HEK293 (cell line): ENCODE measurements around the gene LGALS13.
A peak's percentile ranks its signal among the peaks of the same experiment; 100 is the strongest.

Source experiments
- CTCF ChIA-PET: fragments of 350-600 bp; formaldehyde crosslinking; extraction: SDS; loops from one replicate; lab custom pipeline; 2021; ENCODE audit warnings: antibody characterized with exemption; lab: Yijun Ruan, JAX
- POLR2A ChIA-PET: fragments of 300-600 bp; formaldehyde crosslinking; extraction: SDS; loops from one replicate; lab custom pipeline; 2020; ENCODE audit warnings: antibody characterized with exemption, inconsistent platforms; lab: Yijun Ruan, JAX
- H3K27ac ChIP-seq: fragments of 200-500 bp; sonication (Bioruptor generic); 2 replicates; pipeline ENCODE4 v1.5.1; 2014; ENCODE audit warnings: low read depth, low read length, control low read depth, inconsistent platforms; ENCODE audit errors: extremely low read depth
- H3K36me3 ChIP-seq, 2 experiments: fragments of 200-500 bp in 1 of 2; sonication (Bioruptor generic) in 1 of 2; 1 replicate in 1 of 2; 2 replicates in 1 of 2; pipeline ENCODE4 v1.5.1; 2014 to 2017; ENCODE audit warnings: inconsistent platforms in 2 of 2, low read length in 2 of 2; ENCODE audit not compliant: control insufficient read depth in 2 of 2, insufficient read depth in 1 of 2
- H3K4me1 ChIP-seq: fragments of 200-500 bp; sonication (Bioruptor generic); 2 replicates; pipeline ENCODE4 v1.5.1; 2014; ENCODE audit warnings: mild to moderate bottlenecking, low read length, inconsistent platforms; ENCODE audit not compliant: control insufficient read depth, insufficient read depth
- H3K4me3 ChIP-seq: 2 replicates; pipeline ENCODE4 v1.5.1; 2011; ENCODE audit warnings: low read depth, mild to moderate bottlenecking, control low read depth, low read length, moderate library complexity
- H3K9me3 ChIP-seq: fragments of 200-500 bp; sonication (Bioruptor generic); 2 replicates; pipeline ENCODE4 v1.5.1; 2014; ENCODE audit warnings: low read depth, low read length, inconsistent platforms; ENCODE audit not compliant: control insufficient read depth, insufficient read depth
- SETDB1 ChIP-seq: IDR thresholded peaks from one replicate; pipeline ENCODE4 v1.6.1; 2017; ENCODE audit warnings: mild to moderate bottlenecking, low read length, moderate library complexity, mixed read lengths; ENCODE audit not compliant: insufficient read length
- ZNF157 ChIP-seq: fragments of 450-650 bp; formaldehyde crosslinking; IDR thresholded peaks from 2 replicates; pipeline ENCODE4 v1.5.1; 2016; ENCODE audit warnings: missing biosample characterization, missing genetic modification characterization
- ZNF274 ChIP-seq, 2 experiments: fragments of 200-500 bp in 1 of 2; fragments of 450-650 bp in 1 of 2; sonication (Bioruptor generic) in 1 of 2; formaldehyde crosslinking in 1 of 2; IDR thresholded peaks; 2 replicates each; pipeline versions ENCODE4 v1.5.1 to v1.6.1; 2014 to 2016; ENCODE audit warnings: borderline replicate concordance in 1 of 2, inconsistent platforms in 1 of 2, low read length in 1 of 2, missing biosample characterization in 1 of 2, missing genetic modification characterization in 1 of 2
- ZNF707 ChIP-seq: fragments of 450-650 bp; formaldehyde crosslinking; IDR thresholded peaks from 2 replicates; pipeline ENCODE4 v1.5.1; 2016; ENCODE audit warnings: missing biosample characterization, missing genetic modification characterization
- TF ChIP-seq, protein P1 (sequence below): fragments of 450-650 bp; formaldehyde crosslinking; IDR thresholded peaks from 2 replicates; pipeline ENCODE4 v1.5.1; 2016; ENCODE audit warnings: missing biosample characterization, missing genetic modification characterization
- TF ChIP-seq, protein P2 (sequence below): fragments of 450-650 bp; formaldehyde crosslinking; IDR thresholded peaks from 2 replicates; pipeline ENCODE4 v1.5.1; 2016; ENCODE audit warnings: missing biosample characterization, missing genetic modification characterization

Gene LGALS13

DNA sequence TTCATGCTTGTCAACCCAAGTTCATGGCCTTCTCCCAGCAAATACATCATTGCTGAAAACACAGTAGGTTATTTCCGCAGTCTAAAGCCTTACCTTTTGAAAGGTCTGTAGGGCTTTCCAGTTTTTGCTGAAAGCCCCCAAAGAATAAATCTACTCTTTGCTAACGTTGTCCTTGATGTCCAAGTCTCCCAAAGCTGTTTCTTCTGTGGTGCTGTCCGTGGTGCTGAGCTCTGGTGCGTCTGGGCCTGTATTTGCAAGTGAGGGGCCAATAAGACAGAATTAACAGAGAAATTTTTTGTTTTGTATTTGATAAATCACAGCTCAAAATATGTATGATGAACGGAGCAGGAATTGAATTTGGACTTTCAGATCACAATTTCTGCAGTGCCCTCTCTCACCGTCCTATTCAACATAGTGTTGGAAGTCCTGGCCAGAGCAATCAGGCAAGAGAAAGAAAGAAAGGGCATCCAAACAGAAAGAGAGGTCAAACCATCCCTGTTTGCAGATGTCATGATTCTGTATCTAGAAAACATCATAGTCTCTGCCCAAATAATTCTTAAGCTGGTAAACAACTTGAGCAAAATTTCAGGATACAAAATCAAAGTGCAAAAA is 43.6 kb downstream of the LGALS13 start:
- Histone ChIP-seq H3K36me3 (no peaks in the 10 kb centered on the region), H3K4me3 (no peak overlapping the region), H3K4me1 (no peaks in the 10 kb centered on the region), H3K9me3 (peaks cover 9% of the 10 kb centered on the region), H3K27ac (no peak overlapping the region)
- TF ChIP-seq, protein P1, sequence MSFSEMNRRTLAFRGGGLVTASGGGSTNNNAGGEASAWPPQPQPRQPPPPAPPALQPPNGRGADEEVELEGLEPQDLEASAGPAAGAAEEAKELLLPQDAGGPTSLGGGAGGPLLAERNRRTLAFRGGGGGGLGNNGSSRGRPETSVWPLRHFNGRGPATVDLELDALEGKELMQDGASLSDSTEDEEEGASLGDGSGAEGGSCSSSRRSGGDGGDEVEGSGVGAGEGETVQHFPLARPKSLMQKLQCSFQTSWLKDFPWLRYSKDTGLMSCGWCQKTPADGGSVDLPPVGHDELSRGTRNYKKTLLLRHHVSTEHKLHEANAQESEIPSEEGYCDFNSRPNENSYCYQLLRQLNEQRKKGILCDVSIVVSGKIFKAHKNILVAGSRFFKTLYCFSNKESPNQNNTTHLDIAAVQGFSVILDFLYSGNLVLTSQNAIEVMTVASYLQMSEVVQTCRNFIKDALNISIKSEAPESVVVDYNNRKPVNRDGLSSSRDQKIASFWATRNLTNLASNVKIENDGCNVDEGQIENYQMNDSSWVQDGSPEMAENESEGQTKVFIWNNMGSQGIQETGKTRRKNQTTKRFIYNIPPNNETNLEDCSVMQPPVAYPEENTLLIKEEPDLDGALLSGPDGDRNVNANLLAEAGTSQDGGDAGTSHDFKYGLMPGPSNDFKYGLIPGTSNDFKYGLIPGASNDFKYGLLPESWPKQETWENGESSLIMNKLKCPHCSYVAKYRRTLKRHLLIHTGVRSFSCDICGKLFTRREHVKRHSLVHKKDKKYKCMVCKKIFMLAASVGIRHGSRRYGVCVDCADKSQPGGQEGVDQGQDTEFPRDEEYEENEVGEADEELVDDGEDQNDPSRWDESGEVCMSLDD (tag by site-specific recombination), result no peak
- TF ChIP-seq, protein P2, sequence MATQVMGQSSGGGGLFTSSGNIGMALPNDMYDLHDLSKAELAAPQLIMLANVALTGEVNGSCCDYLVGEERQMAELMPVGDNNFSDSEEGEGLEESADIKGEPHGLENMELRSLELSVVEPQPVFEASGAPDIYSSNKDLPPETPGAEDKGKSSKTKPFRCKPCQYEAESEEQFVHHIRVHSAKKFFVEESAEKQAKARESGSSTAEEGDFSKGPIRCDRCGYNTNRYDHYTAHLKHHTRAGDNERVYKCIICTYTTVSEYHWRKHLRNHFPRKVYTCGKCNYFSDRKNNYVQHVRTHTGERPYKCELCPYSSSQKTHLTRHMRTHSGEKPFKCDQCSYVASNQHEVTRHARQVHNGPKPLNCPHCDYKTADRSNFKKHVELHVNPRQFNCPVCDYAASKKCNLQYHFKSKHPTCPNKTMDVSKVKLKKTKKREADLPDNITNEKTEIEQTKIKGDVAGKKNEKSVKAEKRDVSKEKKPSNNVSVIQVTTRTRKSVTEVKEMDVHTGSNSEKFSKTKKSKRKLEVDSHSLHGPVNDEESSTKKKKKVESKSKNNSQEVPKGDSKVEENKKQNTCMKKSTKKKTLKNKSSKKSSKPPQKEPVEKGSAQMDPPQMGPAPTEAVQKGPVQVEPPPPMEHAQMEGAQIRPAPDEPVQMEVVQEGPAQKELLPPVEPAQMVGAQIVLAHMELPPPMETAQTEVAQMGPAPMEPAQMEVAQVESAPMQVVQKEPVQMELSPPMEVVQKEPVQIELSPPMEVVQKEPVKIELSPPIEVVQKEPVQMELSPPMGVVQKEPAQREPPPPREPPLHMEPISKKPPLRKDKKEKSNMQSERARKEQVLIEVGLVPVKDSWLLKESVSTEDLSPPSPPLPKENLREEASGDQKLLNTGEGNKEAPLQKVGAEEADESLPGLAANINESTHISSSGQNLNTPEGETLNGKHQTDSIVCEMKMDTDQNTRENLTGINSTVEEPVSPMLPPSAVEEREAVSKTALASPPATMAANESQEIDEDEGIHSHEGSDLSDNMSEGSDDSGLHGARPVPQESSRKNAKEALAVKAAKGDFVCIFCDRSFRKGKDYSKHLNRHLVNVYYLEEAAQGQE (tag by site-specific recombination), result peak; percentile 98
- ChIA-PET CTCF (interaction anchor here (0.6 to 1.2 kb wide), 2 partner anchors 122 to 153 kb away, joined by 3 to 4 read pairs; no protein-coding TSS in a partner anchor), POLR2A (no interaction called here)

DNA sequence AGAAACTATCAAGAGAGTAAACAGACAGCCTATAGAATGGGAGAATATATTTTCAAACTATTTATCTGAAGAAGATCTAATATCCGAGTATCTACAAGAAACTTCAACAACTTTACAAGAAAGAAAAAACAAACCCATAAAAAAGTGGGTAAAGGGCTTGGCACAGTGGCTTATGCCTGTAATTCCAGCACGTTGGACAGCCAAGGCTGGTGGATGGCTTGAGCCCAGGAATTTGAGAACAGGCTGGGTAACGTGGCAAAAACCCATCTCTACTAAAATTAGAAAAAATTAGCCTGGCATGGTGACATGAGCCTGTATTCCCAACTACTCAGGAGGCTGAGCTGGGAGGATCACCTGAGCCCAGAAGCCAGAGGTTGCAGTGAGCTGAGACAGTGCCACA is 45.6 kb downstream of the LGALS13 start:
- no peak overlapping the region for H3K27ac ChIP-seq
- H3K4me3 ChIP-seq, result no peak overlapping the region
- H3K9me3 ChIP-seq, result peaks cover 9% of the 10 kb centered on the region
- H3K36me3 ChIP-seq, result no peaks in the 10 kb centered on the region
- ChIA-PET CTCF (interaction anchor here (1.0 to 1.8 kb wide), 2 partner anchors 25 to 120 kb away, joined by 3 to 4 read pairs; no protein-coding TSS in a partner anchor), POLR2A (no interaction called here)
- H3K4me1 ChIP-seq, result no peaks in the 10 kb centered on the region
- no peak for TF ChIP-seq ZNF157 (tag by site-specific recombination)
- TF ChIP-seq, protein P2 (tag by site-specific recombination), result peak; percentile 68
- TF ChIP-seq, all 188 proteins: peak for 1

DNA sequence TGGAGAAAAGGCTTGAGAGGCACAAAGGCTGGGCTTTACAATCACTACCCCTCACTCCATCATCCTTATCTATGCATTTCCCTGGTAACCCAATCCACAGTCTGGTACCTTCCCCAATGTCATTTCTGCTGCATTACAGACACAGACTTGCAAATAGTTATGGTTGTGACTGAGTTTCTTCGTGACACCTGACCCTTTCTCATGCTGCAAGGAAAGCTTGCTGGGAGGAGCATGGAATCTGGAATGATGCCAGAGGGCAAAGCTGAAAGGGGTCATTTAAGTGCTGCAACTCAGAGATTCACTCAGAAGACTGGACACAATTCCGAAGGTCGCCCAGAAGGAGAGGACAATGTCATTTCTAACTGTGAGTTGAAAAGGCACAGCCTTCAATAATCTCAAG is 53.3 kb downstream of the LGALS13 start, which contains the start of gene LGALS16:
TSS of gene LGALS16 (plus strand) at position 301 of the 400 bp plus-strand sequence. CDS start at position 350, 49 bp downstream.
- H3K9me3 ChIP-seq, result peaks cover 3% of the 10 kb centered on the region; the same call in 1 of the 2 replicates
- no peak within 1 kb of the TSS for H3K4me3 ChIP-seq
- no peak within 1 kb of the TSS for H3K27ac ChIP-seq
- H3K36me3 ChIP-seq, result no peaks in the 10 kb centered on the region
- TF ChIP-seq ZNF274 (IDR thresholded peaks at IDR 0.05; ENCODE audit: low read length) (no peak), ZNF274 (tag by site-specific recombination; IDR thresholded peaks at IDR 0.05; ENCODE audit: borderline replicate concordance) (no peak), SETDB1 (no peak), ZNF707 (tag by site-specific recombination) (no peak)
- TF ChIP-seq, all 188 proteins: peak for 0
- H3K4me1 ChIP-seq, result no peaks in the 10 kb centered on the region
- POLR2A ChIA-PET, result no interaction called here
- CTCF ChIA-PET, result interaction anchor here (0.5 kb wide), 1 partner anchor 99 kb away, joined by 3 read pairs; no protein-coding TSS in a partner anchor
